ENCODE results near the gene YIPF1.

Gene YIPF1

DNA sequence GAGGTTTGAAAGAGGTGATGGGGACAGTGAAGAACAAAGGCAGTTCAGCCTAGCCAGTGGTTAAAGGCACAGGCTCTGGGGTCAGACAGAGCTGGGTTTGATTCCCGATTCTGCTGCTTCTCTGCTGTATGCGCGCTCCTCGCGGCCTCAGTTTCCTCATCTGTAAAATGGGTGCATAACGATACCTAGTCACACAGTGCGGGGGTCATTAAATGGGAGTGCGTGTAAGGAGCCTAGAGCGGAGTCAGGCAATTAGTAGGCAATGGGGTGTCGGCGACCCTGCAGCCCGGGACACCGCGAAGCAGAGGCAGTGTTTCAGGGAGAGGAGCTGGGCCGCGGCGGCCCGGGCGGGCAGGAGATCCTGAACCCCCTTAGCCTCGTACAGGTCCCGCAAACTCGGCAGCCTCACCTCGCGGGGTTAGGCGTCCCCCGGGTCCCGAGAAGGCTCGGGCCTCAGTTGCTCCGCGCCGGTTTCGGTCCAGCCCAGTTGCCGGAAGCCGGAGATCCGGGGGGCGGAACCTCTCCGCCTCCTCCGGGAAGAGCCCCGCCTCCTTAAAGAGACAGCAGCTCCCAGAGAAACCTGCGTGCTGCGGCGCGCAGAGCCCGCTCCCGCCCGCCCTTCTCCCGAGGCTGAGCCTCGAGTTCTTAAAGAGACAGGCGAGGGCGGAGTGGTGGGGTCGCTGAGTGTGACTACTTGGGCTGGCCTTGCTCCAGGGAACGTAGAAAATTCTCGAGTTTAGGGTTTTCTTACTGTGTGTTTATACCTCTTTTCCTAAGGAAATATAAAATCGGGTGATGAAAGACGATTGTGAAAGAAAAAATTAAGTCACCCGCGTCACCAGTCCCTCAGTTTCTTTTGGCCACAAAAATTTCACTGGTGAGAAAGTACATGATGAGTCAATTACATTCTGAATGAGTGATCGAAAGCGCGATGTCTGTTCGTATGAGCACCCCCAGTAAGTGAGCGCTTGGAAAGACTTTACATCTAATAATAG is at the start of gene YIPF1:
TSS of gene YIPF1 (minus strand) at position 494 of the 995 bp plus-strand sequence. CDS start 860 bp downstream, outside the sequence.
- peak; percentile 80 for DNase-seq

DNA sequence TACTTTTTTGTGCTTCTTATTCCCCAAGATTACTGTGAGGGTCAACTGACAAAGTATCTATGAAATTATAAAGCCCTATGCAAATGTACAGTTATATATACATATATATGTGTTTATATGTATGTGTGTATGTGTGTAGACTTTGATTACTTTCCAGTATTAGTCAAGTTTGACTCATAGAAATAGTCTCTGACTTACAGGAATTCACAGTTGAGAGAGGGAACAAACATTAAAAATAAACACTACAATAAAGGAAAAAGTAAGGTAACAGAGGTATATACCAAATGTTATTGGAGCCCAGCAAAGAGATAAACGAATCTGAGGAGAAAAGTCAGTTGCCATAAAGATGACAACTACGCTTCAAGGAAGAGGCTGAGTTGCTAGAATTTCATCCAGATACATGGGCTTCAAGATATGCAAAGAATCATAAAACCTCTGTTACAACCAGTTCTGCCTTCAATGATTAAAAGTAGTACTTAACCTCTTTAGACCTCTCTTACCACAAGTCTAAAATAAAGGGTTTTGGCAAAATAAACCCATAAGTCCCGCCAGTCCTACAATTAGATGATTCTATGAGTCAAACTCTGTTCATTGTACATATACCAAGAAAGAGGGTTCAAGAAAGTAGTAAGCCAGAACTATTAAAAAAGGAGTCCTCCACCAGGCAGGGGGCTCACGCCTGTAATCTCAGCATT is 48.7 kb upstream of the YIPF1 start:
- no peak for DNase-seq

DNA sequence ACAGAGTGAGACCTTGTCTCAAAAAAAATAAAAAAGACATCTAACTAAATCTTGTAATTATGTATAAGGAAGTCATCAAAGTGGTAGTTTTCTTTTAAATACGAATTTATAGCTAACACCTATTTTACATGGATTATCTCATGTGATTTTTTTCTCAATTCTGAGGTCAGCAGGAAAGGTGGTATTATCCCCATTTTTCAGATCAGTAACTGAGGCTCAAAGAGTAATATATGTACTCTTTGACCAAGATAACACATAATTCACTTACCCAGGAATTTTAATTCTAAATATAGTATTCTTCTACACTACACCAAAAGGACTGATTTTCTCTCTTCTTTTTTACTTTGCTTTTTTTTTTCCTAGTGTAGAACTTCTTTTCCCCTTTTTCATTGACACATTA is 46.8 kb upstream of the YIPF1 start:
- no peak for DNase-seq

DNA sequence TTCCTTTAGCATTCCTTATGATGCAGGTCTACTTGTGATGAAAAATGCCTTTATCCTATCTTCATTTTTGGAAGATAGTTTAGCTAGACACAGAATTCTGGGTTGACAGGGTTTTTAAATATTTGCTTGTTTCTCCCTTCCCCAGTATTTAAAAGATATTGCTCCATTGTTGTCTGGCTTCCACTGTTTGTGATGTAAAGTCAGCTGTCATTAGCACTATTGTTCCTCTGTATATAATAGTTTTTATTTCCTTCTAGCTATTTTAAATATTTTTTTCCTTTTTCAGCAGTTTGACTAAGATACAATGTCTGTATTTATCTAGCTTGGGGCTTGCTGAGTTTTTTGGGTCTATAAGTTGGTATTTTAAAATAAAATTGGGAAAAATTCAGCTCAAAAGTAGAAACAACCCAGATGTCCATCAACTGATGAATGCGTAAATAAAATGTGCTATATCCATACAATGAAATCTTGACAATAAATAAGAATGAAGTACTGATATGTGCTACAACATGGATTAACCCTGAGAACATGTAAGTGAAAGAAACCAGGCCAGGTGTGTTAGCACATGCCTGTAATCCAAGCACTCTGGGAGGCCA is 44.7 kb upstream of the YIPF1 start:
- DNase-seq = no peak

DNA sequence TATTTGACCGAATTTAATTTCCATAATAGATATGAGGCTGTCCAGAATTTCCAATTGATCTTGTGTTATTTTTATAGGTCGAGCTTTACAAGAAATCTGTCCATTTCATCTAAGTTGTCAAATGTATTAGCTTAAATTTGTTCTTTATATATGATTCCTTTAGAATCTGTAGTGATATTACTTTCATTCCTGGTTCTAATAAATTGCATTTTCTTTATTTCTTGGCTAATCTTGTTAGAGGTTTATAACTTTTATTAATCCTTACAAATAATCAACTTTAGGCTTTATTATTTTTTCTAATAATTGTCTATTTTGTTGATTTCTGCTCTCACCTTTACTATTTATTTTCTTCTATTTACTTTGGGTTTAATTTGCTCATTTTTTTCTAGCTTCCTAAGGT is 41.9 kb upstream of the YIPF1 start:
- DNase-seq = no peak

DNA sequence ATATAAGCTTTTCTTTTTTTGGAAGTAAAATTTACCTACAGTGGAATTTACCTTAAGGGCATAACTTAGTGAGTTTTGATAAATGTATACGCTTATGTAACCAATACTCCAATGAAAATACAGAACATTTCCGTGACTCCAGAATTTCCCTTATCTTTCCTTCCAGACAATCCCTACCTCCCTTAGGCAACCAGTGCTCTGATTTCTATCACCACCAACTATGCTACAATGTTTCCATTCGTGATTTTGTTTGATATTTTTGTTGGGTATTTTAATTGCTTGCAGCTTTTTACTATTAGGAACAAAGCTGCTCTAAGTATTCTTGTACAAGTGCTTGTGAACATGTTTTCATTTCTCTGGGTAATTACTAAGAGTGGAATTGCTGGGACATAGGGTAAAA is 41.3 kb upstream of the YIPF1 start:
- no peak for DNase-seq

DNA sequence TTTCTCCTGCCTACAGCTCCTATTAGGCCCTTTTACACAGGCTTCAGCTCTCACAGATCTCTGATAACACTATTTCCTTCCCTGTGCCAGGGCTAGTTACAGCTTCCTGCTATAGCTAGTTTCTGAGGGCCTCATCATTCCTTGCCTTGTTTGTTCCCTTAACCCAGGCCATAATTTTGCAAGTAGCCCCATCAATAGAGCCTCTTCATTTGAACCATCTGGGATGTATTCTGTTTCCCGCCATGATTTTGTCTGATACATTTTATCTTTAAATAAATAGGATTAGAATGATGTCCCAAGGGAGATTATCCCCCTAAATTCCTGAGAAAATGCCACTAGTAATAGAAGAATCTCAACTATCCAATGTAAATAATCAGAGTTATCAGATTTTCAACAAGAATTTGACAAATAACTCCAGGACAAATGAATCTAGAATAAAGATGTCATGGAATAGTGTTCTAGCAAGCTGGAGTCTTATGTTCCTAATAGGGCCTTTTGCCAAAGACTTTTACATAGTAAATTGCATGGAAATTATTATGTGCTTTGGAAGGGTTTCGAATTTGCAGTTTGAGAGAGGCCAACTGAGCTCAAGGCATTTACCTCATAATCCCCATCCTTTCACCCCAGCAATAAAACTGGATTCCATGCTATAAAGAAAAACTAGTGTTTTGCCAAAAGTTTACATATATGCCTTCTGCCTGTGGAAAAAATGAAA is 39.8 kb upstream of the YIPF1 start:
- DNase-seq = no peak

DNA sequence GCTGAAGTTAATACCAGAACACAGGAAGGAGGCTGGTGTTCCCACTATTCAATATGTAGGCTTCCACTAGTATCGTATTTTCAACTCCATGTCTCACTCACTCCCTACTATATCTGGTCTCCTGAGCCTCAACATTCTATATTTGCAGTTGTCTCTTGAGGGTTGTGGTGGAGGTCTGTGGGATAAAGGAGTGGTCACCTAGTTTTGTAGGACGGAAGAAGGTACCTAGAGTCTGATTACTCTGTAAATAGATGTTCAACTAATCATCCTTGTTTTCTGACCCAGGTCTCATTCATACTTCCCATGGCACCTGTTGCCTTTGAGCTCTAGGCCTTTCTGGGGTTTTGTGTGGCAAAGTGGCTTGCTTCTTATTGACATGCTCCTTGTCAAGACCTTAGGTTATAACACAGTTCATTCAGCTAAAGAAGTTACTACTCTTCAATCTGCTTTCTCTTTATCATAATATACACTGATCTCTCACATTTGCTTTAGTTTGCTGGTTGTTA is 37.8 kb upstream of the YIPF1 start:
- DNase-seq = no peak

DNA sequence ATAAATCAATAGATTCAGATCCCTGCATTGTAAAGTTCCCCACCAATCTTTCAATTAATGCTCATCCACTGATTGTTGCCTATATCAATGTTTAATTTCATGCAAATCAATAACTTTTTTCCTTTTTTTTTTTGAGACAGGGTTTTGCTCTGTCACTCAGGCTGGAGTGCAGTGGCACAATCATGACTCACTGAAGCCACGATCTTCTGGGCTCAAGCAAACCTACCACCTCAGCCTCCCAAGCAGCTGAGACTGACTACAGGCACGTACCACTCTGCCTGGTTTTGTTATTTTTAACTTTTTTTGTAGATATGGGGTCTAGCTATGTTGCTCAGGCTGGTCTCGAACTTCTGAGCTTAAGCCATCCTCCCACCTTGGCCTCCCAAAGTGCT is 30.1 kb upstream of the YIPF1 start:
- DNase-seq = no peak

DNA sequence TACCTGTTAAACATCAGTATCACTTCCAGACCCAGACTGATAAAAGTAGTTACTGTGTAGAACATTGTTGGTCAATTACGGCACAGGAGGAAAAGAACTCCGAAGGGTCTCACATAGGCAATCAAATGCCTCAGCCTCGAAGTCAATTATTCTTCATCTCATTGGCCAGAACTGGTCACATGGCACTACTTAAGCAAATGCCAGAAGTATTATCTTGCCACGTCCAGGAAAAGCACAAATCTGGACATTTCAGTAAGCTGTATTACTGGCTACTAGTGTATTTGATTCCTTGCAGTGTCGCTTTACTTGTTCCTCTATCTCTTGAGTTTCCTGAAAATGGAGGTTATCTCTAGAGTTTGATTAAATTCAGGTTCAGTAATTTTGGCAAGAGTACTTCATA is 28.7 kb upstream of the YIPF1 start:
- DNase-seq = no peak

DNA sequence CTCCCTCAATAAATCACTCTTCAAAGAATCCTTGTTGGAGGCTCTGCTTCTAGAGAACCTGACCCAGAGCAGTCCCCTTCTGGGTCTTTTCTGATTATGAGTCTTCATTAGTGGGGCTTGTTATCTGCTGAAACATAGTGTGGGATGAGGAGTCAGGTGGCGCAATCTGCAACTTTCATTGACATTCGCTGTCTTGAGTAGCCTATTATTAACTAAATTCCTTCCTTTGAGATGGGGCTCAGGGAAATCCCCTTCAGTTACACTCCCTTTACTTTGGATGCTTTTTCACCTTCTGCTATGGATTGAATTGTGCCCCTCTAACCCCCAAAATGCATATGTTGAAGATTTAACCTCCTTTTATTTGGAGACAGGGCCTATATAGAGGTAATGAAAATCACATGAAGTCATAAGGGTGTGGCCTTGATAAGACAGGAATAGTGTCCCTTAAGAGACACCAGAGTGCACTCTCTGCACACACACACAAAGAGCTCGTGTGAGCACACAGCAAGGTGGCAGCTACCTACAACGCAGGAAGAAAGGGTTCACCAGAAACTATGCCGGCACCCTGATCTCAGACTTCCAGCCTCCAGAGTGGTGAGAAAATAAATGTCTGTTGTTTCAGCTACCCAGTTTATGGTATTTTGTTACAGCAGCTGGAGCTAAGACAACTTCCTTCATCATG is 23.9 kb upstream of the YIPF1 start:
- no peak for DNase-seq

DNA sequence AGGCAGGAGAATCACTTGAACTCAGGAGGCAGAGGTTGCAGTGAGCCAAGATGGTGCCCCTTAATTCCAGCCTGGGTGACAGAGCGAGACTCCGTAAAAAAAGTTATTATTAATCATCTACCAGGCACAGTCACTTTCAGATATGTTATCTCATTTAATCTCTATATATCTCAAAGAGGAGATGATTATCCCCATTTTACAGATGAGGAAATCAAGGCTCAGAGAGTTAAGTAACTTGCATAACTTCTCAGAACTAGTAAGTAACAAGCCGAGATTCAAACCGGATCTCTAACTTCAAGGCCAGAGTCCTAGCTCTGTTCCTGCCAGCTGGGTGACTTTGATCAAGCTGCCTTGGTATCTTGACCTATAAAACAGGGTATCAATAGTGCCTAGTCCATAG is 21.8 kb upstream of the YIPF1 start:
- no peak for DNase-seq

DNA sequence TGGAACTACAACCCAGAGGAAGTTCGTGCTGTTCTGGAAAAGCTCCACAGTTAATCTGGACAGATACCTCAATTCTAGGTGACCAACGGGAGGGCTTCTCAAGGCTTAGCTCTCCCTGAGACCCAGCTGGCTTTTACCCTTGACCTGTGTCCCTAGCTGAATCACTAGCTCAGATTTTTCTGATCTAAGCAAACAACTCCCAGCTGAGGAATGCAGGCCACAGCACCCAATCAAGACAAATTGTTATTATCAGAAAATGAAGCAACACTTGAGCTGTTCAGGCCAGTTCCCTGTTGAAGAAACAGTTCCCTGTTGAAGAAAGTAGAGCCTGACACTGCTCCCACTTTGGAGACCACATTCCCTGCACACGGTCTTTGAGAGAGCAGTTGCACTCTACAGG is 20.3 kb upstream of the YIPF1 start:
- DNase-seq = no peak

DNA sequence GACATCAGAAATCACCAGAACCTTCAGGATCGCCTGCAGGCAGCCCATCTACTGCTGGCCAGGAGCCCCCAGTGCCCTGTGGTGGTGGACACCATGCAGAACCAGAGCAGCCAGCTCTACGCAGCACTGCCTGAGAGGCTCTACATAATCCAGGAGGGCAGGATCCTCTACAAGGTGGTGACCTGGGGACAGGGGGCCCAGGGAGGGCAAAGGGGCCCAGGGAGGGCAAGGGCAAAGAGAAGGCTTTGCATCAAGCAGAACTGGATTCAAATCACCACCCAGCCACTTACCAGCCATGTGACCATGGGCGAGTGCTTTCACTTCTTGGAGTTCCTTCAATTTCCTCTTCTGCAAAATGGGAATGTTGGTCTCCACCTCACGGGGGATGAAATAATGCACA is 16.5 kb upstream of the YIPF1 start:
- DNase-seq = no peak

DNA sequence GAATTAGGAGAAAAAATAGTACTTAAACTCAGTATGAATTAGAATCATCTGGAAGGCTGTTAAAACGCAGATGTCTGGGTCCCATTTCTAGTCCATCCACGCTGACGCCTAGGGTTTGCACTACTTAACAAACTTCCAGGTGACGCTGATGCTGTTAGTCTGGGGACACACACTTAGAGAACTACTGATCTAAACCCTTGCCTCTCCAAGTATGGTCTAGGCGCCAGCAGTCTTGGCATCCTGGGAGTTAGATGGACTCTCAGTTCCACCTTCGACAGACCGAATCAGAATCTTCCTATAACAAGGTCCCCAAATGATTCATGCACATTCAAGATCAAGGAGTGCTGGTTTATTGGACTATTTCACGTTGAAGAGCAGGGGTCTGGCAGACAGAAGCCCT is 15.9 kb upstream of the YIPF1 start:
- no peak for DNase-seq

DNA sequence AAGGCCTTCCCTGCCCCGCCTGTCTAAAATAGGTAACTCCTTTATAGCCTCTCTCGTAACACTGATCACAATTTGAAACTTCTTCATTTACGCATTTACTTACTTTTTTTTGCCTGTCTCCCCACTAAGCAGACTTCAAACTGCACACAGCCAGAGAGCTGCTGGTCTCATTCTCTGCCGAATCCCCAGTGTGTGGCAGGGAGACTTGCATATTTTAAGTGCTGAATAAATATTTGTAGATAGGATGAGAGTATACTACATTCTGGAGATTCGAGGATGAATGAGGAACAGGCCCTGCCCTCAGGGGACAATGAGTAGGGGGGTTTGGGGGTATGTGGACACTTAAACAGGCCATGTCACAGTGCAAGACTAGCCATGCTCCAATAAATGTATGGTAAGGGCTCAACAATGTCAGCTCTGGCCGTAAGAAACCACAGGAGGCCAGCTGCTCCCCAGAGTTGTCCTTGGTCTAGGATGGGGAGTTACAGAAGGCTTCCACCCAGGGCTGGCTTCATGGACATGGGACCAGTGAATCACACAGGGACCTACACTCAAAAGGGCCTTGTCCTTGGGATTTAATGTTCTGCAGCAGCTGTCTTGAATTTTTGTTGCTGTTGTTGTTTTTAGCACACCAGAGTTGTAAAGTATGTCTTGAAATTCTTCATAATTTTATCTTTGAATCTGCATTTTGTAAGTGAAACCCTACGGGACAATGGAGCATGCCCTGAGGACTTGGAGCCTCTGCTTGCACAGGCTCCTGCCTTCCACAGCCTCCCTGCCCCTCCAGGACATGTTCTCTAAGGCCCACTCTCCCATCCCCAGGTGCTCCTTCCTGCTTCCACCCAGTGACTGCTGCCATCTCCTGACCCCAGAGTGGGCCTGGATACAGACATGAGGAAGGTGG is 12.9 kb upstream of the YIPF1 start:
- DNase-seq = no peak

DNA sequence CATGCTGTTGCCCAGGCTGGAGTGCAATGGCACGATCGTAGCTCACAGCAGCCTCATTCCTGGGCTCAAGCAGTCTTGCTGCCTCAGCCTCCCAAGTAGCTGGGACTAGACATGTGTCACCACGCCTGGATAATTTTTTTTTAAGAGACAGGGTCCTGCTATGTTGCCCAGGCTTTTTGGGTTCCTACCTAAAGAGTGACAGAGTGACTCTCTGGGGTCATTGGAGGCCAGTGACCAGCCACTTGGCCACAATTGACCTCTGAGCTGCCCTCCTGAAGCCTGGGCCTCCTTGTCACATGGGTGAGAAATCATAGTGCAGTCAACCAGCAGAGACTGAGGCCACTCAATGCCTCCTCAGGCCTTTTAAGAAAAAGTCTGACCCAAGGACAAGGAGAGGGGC is 10.1 kb upstream of the YIPF1 start:
- DNase-seq = no peak

DNA sequence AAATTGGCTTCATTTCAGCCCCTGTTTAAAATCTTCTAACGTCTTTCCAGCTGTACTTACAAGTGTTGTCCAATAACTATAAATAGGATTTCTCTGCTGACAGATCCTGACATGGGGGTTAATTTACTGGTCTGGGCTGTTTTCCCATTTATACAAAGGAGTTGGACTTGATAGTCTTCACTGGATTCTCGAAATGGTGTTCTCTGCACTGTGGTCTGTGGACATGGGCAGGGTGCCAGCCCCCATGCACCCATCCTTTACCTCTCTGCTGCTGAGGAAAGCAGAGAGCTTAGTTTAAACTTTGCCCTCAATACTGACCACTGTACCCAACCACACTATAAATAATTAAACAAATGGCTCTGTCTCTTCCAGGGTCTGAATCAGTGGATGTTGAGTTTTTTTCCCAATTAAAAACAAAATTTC is 9.6 kb upstream of the YIPF1 start:
- DNase-seq = peak; percentile 93

DNA sequence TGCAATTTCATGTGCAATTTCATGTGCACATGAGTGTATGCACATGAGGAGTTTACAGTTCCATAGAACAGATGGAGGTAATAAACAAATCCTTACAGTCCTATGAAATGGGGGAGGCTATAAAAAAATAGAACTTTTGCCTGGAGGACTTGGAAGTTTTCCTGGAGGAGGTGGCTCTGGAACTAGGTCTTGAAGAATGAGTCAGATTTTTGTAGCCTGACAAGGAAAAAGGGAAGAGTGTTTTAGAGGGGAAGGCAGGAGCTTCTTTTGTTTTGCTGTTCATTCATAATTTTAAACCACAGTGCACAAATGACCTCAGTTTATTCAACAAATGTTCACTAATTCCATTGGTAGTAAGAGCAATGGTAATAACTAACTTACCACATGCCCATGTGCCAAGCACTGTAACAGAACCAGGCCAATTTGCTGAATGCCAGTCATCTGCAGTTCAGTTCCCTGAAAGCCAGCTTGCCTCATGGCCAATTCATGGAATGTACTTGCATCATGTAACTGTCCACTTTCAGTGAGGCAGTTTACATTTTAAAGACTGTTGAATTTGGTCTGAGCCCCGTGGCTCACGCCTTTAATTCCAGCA is 7.1 kb upstream of the YIPF1 start:
- peak; percentile 68 for DNase-seq

DNA sequence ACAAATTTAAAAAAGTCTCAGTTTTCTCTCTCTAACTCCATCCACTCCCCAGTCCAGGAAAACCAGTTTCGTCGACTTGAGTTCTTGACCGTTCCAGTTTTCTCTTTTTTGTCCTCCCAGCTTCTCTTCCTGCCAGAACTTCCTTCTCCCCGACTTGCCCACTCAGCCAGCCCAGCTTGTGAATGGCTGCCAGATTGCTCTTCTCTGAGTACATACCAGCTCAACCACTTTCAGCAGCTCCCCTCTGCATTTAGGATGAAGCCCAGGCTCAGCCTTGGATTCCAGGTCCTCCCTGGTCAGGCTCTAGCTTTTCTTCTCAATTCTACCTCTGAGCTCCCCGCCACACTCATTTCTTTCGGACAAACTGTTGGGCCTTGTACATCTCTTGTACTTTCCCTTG is 5.8 kb upstream of the YIPF1 start:
- no peak for DNase-seq

DNA sequence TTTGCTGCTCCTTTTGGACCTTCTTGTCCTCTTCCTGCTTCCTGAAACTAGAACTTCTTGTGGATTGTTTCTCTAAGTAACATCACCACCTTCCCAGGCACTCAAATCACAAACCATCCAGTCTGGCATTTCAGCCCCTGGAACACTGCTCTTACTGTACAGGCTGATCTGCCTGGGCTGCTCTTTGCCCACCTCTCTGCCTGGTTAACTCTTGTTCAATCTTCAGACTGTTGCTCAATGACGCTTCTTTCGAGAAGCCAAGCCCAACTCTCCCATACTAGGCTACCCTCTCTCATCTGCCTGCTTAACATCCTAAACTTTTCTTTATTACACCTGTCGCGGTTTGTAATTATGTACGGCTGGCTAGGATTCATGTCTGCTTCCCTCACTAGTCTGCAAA is 5.0 kb upstream of the YIPF1 start:
- DNase-seq = no peak
